Karpas-422 (cell line): Measurements from ENCODE around the gene CEMP1. TPM values are rescaled to one million over a fixed set of nuclear protein-coding genes. Genes with fewer than 3 reads are reported as not detected.

Experiments
- DNase-seq: peaks from one replicate; pipeline ENCODE4 v3.0.0-alpha.2; 2015
- H2AFZ ChIP-seq: fragments of 200-600 bp; sonication (generic); 2 replicates; pipeline ENCODE4 v1.6.1; 2014; ENCODE audit warnings: antibody characterized with exemption, low read length, mixed read lengths
- H3K27ac ChIP-seq: fragments of 200-600 bp; sonication (generic); 2 replicates; pipeline ENCODE4 v1.5.1; 2014; ENCODE audit warnings: mild to moderate bottlenecking, low read length, moderate library complexity
- H3K27me3 ChIP-seq: fragments of 200-600 bp; sonication (generic); 2 replicates; pipeline ENCODE4 v1.6.1; 2014; ENCODE audit warnings: low read length, mixed read lengths
- H3K36me3 ChIP-seq: fragments of 200-600 bp; sonication (generic); 2 replicates; pipeline ENCODE4 v1.6.1; 2014; ENCODE audit warnings: low read length, mixed read lengths; ENCODE audit not compliant: insufficient read depth
- H3K4me1 ChIP-seq: fragments of 200-600 bp; sonication (generic); 2 replicates; pipeline ENCODE4 v1.6.1; 2014; ENCODE audit warnings: mild to moderate bottlenecking, low read length, mixed read lengths
- H3K4me2 ChIP-seq: fragments of 200-600 bp; sonication (generic); 2 replicates; pipeline ENCODE4 v1.6.1; 2014; ENCODE audit warnings: low read length, low read depth, mild to moderate bottlenecking; ENCODE audit not compliant: poor library complexity, severe bottlenecking
- H3K4me3 ChIP-seq: fragments of 200-600 bp; sonication (generic); 2 replicates; pipeline ENCODE4 v1.5.1; 2014; ENCODE audit warnings: mild to moderate bottlenecking, antibody characterized with exemption, low read length, mixed read lengths
- H3K79me2 ChIP-seq: fragments of 200-600 bp; sonication (generic); 2 replicates; pipeline ENCODE4 v1.6.1; 2014; ENCODE audit warnings: mild to moderate bottlenecking, low read length, mixed read lengths
- H3K9ac ChIP-seq: fragments of 200-600 bp; sonication (generic); 2 replicates; pipeline ENCODE4 v1.6.0; 2014; ENCODE audit warnings: low read length
- H3K9me2 ChIP-seq: fragments of 200-600 bp; sonication (generic), shearing (Covaris generic); replicated peaks from 2 replicates; pipeline ENCODE4 v1.6.0; 2014; ENCODE audit warnings: mild to moderate bottlenecking, low read length, moderate library complexity; ENCODE audit not compliant: insufficient read depth
- H3K9me3 ChIP-seq: fragments of 300-700, 200-600 bp; sonication (generic); 2 replicates; pipeline ENCODE4 v1.6.1; 2014; ENCODE audit warnings: low read length, mixed read lengths
- H4K20me1 ChIP-seq: fragments of 200-600 bp; sonication (generic); 2 replicates; pipeline ENCODE4 v1.6.1; 2014; ENCODE audit warnings: mild to moderate bottlenecking, antibody characterized with exemption, low read length, low read depth; ENCODE audit not compliant: insufficient read depth
- total RNA-seq: library from RNA; depleted of rRNA; stranded (reverse); fragments of >200 nt; shearing (Covaris generic); gene quantifications from 2 replicates; pipeline ENCODE4 v1.2.3, GENCODE V29; 2014; ENCODE audit warnings: low replicate concordance

The CEMP1 gene
- total RNA-seq, 1 experiment from 2014 or later = not detected

DNA sequence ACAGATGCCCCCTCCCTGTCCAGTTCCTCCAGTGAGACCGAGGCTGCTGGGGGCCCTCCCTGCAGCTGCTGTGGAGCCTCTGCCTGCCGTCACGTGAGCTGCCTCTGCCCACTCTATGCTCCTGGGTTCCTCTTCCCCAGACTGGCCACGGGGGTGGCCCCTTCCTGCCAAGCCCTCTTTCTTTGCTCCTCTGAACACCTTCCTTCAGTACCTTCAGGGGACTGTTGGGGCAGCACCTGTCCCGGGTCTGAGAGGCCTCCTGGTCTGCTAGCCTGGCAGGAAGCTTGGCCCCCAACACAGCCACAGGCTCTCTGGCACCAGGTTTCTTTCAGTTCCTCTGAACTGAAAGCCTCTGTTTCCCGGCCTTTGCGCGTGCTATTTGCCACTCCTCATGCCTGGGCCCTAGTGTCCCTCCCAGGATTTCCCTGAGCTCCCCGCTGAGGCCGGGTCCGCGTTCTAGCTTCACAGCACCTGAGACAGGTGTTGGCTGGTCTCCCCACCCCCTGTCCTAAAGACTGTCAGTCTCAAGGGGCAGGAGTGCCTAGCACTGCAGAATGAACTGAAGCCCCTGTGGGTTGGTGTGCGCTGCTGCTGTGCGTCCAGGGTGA is 24.1 kb downstream of the CEMP1 start:
- Histone ChIP-seq H3K36me3 (no peaks in the 10 kb centered on the region; the same call in 1 of the 2 replicates), H3K9me3 (no peaks in the 10 kb centered on the region), H3K9ac (no peak overlapping the region), H3K27ac (no peak overlapping the region), H3K79me2 (no peaks in the 10 kb centered on the region), H3K9me2 (no peaks in the 10 kb centered on the region), H3K4me2 (no peak overlapping the region), H2AFZ (no peak overlapping the region), H3K27me3 (no peaks in the 10 kb centered on the region), H3K4me3 (no peak overlapping the region), H4K20me1 (no peaks in the 10 kb centered on the region), H3K4me1 (peaks cover 6% of the 10 kb centered on the region)
- peak; percentile 52 for DNase-seq

DNA sequence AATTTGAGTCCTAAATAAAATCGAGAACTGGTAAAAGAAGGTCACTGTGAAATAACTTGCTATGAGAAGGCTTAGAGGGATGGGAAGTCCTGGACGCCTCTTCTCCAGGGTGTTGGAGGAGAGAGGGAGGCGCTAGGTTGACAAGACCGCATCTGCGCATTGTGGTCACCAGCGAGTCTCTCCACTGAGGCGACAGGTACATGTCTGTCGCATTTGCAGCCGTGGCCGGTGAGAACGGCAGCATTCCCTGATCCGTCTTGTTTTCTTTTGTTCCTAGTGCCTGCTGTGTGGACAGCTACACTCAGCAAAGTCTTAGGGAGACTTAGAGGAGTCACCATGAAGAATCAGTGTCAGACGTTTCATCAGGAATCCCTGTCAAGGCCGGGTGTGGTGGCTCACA is 25.5 kb downstream of the CEMP1 start:
- 0 out of 2 replicates have a peak, but pooled peaks cover 6% of the 10 kb centered on the region for H4K20me1 ChIP-seq
- DNase-seq = no peak
- no peak overlapping the region for H2AFZ ChIP-seq
- H3K4me2 ChIP-seq = no peak overlapping the region
- H3K4me3 ChIP-seq = no peak overlapping the region
- H3K27me3 ChIP-seq = no peaks in the 10 kb centered on the region
- H3K36me3 ChIP-seq = peaks cover 2% of the 10 kb centered on the region; the same call in 1 of the 2 replicates
- H3K27ac ChIP-seq = no peak overlapping the region
- H3K9me3 ChIP-seq = no peaks in the 10 kb centered on the region
- no peak overlapping the region for H3K9ac ChIP-seq
- H3K9me2 ChIP-seq = no peaks in the 10 kb centered on the region
- H3K4me1 ChIP-seq = peaks cover 14% of the 10 kb centered on the region
- no peaks in the 10 kb centered on the region for H3K79me2 ChIP-seq

DNA sequence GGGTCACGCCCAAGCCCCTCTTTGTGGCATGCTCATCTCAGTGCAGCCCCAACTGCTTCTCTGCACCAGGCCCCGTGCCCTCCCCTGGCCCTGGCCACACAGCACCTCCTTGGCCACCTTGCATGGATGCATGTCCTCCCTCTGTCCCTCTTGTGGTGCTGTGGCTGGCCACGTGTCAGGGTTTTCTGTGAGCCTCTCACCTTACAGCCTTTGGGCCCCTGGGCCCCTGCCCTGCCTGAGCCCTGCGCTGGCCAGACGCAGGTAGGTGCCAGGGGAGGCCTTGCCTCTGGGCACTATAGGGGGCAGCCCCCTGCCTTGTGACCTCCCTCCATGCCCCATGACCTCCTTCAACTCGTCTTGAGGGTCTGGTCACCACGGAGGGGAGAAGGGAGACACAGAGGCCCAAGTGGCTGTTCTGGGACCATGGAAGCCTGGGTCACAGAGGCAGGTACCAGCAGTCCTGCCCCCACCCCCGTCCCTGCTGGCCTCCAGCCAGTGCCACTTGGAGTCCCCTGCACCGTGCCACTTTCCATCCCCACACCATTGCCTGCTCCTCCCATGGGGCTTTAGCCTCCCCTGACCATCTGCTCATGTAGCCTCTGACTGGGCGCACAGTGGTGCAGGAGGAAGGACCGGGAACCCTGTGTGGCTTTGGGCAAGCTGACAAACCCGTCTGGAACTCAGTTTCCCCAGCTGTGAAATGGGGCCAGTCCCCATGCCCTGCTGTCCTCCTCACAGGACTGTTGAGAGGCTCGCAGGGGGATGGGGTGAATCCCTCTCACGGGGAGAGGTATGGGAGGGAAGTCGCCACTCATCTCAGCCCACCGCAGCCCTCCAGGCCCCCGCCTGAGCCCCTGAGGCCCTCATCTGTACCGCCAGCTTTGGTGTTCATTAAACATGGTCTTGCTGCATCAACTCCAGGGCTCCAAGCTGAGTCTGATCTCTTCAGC is 29.0 kb downstream of the CEMP1 start:
- H3K4me2 ChIP-seq = no peak overlapping the region
- H3K9me3 ChIP-seq = no peaks in the 10 kb centered on the region
- no peak overlapping the region for H3K27ac ChIP-seq
- peaks cover 12% of the 10 kb centered on the region for H3K4me1 ChIP-seq
- DNase-seq = no peak
- peaks cover 2% of the 10 kb centered on the region; the same call in 1 of the 2 replicates for H3K36me3 ChIP-seq
- H3K9ac ChIP-seq = no peak overlapping the region
- no peak overlapping the region for H2AFZ ChIP-seq
- H3K4me3 ChIP-seq = no peak overlapping the region
- H3K9me2 ChIP-seq = no peaks in the 10 kb centered on the region
- H3K79me2 ChIP-seq = no peaks in the 10 kb centered on the region
- H3K27me3 ChIP-seq = no peaks in the 10 kb centered on the region
- 0 out of 2 replicates have a peak, but pooled peaks cover 6% of the 10 kb centered on the region for H4K20me1 ChIP-seq

DNA sequence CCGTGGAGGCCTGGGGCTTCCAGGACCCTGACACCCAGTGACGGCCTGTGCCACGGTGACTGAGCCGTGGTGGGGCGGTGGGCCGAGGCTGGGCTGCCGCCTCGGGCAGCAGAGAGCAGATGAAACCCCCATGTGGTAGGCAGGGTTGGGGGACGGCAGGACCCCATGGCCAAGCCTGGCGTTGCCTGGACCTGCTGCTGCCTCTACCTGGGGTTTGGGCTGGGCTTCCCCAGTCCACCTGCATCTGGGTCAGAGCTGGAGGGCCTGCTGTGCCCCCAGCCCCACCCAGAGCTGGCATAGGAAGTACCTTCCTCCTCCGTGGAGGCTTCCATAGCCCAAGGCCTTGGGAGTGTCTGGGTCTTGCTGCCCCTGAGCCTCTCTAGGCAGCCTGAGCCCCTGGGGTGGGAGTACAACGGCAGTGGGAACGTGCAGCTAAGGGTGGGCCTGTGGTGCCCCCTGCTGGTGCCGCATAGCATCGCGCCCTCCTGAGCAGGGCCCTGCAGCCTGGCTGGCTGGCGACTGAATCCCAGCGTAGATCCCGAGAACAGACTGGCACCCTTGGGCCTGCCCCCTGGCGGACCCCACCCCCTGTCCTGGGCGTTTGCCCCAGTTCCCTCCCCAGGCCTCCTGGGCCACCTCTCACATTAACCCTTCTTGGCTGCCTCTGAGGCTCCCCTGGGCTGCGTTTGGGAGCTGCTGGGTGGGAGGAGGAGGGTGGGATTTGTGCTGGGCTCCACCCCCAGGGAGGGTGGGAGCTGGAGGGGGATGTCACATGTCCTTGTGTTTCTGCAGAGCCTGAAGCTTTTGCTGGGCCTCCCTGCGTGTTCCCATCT is 30.1 kb downstream of the CEMP1 start:
- peak; percentile 92 for DNase-seq
- no peaks in the 10 kb centered on the region for H3K27me3 ChIP-seq

DNA sequence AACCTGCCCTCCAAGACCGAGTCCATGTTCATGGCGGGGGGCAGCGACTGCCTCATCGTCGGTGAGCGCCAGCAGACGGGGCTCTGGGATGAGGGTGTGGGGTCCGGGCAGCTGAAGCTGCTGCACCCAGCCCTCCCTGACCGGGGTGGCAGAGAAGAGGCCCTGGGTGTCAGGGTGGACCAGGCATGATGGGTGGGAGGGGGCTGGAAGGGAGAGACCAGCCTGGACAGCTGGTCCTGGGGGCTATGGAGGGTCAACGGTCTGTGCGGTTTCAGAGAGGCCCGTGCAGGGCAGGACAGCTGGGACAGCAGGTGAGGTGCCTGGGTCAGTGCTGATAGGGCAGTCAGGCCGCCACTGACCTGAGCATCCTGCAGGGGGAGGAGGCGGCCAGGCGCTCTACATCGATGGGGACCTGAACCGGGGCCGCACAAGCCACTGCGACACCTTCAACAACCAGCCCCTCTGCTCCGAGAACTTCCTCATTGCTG is 30.7 kb downstream of the CEMP1 start:
- no peak overlapping the region for H3K4me2 ChIP-seq
- H3K36me3 ChIP-seq = peaks cover 2% of the 10 kb centered on the region; the same call in 1 of the 2 replicates
- H3K9ac ChIP-seq = no peak overlapping the region
- H3K27me3 ChIP-seq = no peaks in the 10 kb centered on the region
- no peaks in the 10 kb centered on the region for H3K9me2 ChIP-seq
- no peak overlapping the region for H3K4me3 ChIP-seq
- H2AFZ ChIP-seq = no peak overlapping the region
- peaks cover 8% of the 10 kb centered on the region for H3K4me1 ChIP-seq
- no peaks in the 10 kb centered on the region for H3K9me3 ChIP-seq
- no peak overlapping the region for H3K27ac ChIP-seq
- H3K79me2 ChIP-seq = no peaks in the 10 kb centered on the region
- no peak for DNase-seq
- 0 out of 2 replicates have a peak, but pooled peaks cover 6% of the 10 kb centered on the region for H4K20me1 ChIP-seq

More for the DNA sequence above, 30.1 kb downstream of the CEMP1 start:
- Histone ChIP-seq H2AFZ (no peak overlapping the region), H3K9me3 (no peaks in the 10 kb centered on the region), H3K79me2 (no peaks in the 10 kb centered on the region), H3K4me1 (peaks cover 8% of the 10 kb centered on the region), H4K20me1 (0 out of 2 replicates have a peak, but pooled peaks cover 6% of the 10 kb centered on the region), H3K4me3 (no peak overlapping the region), H3K36me3 (peaks cover 2% of the 10 kb centered on the region; the same call in 1 of the 2 replicates), H3K27ac (no peak overlapping the region), H3K9ac (no peak overlapping the region), H3K4me2 (peak overlapping the region; percentile 35), H3K9me2 (no peaks in the 10 kb centered on the region)

DNA sequence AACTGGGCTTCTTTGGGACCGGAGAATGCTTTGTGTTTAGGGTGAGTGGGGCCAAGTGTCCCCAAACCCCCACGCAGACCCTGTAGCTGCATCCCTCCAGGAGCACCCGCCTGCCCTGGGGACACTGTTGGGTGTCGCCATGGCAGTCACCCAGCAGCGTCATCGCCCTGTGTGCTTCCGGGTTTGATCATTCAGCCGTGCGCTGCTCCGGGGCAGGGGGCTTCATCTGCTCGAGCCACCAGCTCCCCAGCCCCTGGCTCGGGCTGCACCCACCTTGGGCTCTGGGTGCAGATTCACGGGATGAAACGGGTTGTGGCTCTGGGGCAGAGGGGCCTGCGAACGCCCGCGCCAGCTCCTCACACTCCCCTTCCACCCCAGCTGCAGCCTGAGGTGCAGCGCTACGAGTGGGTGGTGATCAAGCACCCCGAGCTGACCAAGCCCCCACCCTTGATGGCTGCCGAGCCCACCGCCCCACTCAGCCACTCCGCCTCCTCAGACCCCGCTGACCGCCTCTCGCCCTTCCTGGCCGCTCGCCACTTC is 31.2 kb downstream of the CEMP1 start:
- H3K4me1 ChIP-seq = peaks cover 8% of the 10 kb centered on the region
- H3K27ac ChIP-seq = no peak overlapping the region
- H3K79me2 ChIP-seq = no peaks in the 10 kb centered on the region
- no peaks in the 10 kb centered on the region for H3K9me3 ChIP-seq
- no peak for DNase-seq
- H2AFZ ChIP-seq = no peak overlapping the region
- no peak overlapping the region for H3K4me3 ChIP-seq
- H3K36me3 ChIP-seq = peaks cover 2% of the 10 kb centered on the region; the same call in 1 of the 2 replicates
- H3K4me2 ChIP-seq = no peak overlapping the region
- H4K20me1 ChIP-seq = 0 out of 2 replicates have a peak, but pooled peaks cover 6% of the 10 kb centered on the region
- no peak overlapping the region for H3K9ac ChIP-seq
- no peaks in the 10 kb centered on the region for H3K9me2 ChIP-seq
- H3K27me3 ChIP-seq = no peaks in the 10 kb centered on the region

DNA sequence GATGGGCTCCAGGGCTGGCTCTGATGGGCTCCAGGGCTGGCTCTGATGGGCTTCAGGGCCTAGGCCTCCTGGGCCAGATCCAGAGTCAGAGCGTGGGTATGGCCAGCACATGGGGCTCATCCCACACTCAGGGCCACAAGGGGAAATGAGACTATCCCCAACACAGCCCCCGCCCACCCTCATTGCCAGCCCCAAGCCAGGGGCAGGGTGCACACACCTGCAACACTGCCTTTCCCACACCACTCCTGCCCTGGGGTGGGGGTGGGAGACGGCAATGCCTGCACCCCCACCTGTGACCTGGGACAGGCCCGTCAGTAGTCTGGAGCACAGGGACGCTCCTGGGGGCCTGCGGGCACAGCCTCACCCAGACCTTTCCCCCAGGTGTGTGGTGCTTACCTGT is 31.8 kb downstream of the CEMP1 start:
- Histone ChIP-seq H3K36me3 (peaks cover 2% of the 10 kb centered on the region; the same call in 1 of the 2 replicates), H3K27ac (no peak overlapping the region), H3K4me1 (peaks cover 8% of the 10 kb centered on the region), H3K79me2 (no peaks in the 10 kb centered on the region), H3K9me3 (no peaks in the 10 kb centered on the region), H3K9me2 (no peaks in the 10 kb centered on the region), H3K4me2 (no peak overlapping the region), H4K20me1 (0 out of 2 replicates have a peak, but pooled peaks cover 6% of the 10 kb centered on the region), H3K9ac (no peak overlapping the region), H3K27me3 (no peaks in the 10 kb centered on the region), H2AFZ (no peak overlapping the region), H3K4me3 (no peak overlapping the region)
- DNase-seq = no peak
